SU-DHL-6 (cell line): ENCODE data around the gene CD96.

ENCODE experiments used
- EZH2phosphoT487 ChIP-seq: fragments of 200-600 bp; sonication (generic), shearing (Covaris generic); conservative IDR thresholded peaks from 2 replicates; pipeline ENCODE4 v1.6.1; 2018; ENCODE audit warnings: mild to moderate bottlenecking, antibody characterized with exemption, low read length, moderate library complexity, mixed read lengths
- TF ChIP-seq, protein P1 (sequence below): fragments of 200-600 bp; sonication (generic); IDR thresholded peaks from one replicate; pipeline ENCODE4 v1.5.1; 2017; ENCODE audit warnings: antibody characterized with exemption, mild to moderate bottlenecking, low read length, moderate library complexity; ENCODE audit not compliant: insufficient read depth, poor library complexity, severe bottlenecking

DNA sequence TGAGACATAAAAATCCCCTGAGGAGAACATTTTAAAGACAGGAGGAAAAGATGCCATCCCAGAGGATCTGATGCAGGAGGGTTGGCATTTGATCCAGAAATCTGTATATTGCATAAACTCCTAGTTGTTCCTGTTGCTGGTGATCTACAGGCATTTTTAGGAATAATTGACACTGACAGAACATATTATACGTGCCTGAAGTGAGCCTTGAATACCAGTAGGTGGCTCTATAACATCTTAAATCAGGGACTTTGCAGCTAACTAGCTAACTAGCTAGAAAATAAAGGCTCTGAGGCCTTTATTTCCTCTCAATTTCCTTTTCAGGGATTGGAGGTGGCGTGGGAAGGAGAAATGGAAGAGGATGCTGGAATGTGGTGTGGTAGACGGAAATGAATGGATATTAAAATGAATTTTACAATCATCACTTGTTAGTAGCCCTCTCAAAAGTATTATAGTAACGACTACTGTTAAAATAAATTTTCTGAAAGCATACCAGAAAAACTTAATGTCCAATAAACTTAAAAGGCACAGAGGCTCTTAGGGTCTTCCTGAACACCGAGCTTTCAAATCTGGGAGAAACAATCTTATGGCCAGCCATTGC lies 127.0 kb downstream of the CD96 start:
- TF ChIP-seq, protein P1, sequence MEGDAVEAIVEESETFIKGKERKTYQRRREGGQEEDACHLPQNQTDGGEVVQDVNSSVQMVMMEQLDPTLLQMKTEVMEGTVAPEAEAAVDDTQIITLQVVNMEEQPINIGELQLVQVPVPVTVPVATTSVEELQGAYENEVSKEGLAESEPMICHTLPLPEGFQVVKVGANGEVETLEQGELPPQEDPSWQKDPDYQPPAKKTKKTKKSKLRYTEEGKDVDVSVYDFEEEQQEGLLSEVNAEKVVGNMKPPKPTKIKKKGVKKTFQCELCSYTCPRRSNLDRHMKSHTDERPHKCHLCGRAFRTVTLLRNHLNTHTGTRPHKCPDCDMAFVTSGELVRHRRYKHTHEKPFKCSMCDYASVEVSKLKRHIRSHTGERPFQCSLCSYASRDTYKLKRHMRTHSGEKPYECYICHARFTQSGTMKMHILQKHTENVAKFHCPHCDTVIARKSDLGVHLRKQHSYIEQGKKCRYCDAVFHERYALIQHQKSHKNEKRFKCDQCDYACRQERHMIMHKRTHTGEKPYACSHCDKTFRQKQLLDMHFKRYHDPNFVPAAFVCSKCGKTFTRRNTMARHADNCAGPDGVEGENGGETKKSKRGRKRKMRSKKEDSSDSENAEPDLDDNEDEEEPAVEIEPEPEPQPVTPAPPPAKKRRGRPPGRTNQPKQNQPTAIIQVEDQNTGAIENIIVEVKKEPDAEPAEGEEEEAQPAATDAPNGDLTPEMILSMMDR: peak; percentile 72
- TF ChIP-seq EZH2phosphoT487: no peak
